Transverse colon (tissue), 4 donors: ENCODE measurements around the gene BACH2.

Experiments
- CTCF ChIP-seq, 5 experiments: fragments of 200-600 bp in 3 of 5; fragments of 450-650 bp in 2 of 5; sonication (generic) in 3 of 5; IDR thresholded peaks; 1 replicate in 2 of 5; 2 replicates in 3 of 5; pipeline ENCODE4 v1.5.1; 2016 to 2017; ENCODE audit warnings: antibody characterized with exemption in 5 of 5, inconsistent platforms in 3 of 5, mild to moderate bottlenecking in 2 of 5, moderate library complexity in 1 of 5
- EP300 ChIP-seq: sonication (generic); formaldehyde crosslinking; IDR thresholded peaks from one replicate; pipeline ENCODE4 v1.6.1; 2017; ENCODE audit warnings: antibody characterized with exemption, low read depth
- POLR2A ChIP-seq: fragments of 450-650 bp; IDR thresholded peaks from one replicate; pipeline ENCODE4 v1.6.1; 2016; ENCODE audit warnings: antibody characterized with exemption, mild to moderate bottlenecking, moderate library complexity
- POLR2AphosphoS5 ChIP-seq, 3 donors: sonication (generic); formaldehyde crosslinking; IDR thresholded peaks; one replicate each; pipeline ENCODE4 v1.6.1; 2016; ENCODE audit warnings: antibody characterized with exemption in 3 of 3

- peak in 2 of 5 experiments; percentile 6 to 16 for TF ChIP-seq CTCF (IDR thresholded peaks at IDR 0.05)
- TF ChIP-seq EP300 = no peak
- peak; percentile 25 for TF ChIP-seq POLR2A
- peak; percentile 59 to 78 (median 59) for TF ChIP-seq POLR2AphosphoS5 (IDR thresholded peaks at IDR 0.05)
Measured at GRCh38 chr6:90296341-90297114, at the start of gene BACH2.
